B cell (primary cell): ENCODE measurements around the gene EIF3L.

Source experiments
- EZH2 ChIP-seq: IDR thresholded peaks from 2 replicates; pipeline ENCODE4 v1.6.1; 2012; ENCODE audit warnings: borderline replicate concordance, low read depth, mild to moderate bottlenecking, moderate library complexity, low read length; ENCODE audit not compliant: insufficient read depth, poor library complexity, severe bottlenecking
- TF ChIP-seq, protein P1 (sequence below): fragments of 200-600 bp; IDR thresholded peaks from one replicate; pipeline ENCODE4 v1.8.0; 2022; ENCODE audit warnings: antibody characterized with exemption, mild to moderate bottlenecking

DNA sequence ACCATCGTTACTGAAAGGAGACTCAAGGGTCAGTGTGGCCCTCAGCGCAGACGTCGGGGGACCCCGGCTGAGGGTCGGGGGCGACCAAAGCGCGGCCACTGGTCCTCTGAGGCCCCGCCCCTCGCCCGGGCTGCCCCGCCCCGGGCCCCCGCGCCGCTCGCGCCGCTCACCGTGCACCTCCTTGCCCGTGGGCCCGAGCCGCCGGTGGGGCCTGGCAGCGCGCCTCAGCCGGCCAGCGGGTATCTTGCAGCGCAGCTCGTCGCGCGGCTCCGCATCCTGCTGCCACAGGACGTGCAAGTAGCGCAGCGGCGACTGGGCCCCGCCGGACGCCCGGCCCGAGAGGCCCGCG is 5.5 kb upstream of the EIF3L start:
- TF ChIP-seq, protein P1, sequence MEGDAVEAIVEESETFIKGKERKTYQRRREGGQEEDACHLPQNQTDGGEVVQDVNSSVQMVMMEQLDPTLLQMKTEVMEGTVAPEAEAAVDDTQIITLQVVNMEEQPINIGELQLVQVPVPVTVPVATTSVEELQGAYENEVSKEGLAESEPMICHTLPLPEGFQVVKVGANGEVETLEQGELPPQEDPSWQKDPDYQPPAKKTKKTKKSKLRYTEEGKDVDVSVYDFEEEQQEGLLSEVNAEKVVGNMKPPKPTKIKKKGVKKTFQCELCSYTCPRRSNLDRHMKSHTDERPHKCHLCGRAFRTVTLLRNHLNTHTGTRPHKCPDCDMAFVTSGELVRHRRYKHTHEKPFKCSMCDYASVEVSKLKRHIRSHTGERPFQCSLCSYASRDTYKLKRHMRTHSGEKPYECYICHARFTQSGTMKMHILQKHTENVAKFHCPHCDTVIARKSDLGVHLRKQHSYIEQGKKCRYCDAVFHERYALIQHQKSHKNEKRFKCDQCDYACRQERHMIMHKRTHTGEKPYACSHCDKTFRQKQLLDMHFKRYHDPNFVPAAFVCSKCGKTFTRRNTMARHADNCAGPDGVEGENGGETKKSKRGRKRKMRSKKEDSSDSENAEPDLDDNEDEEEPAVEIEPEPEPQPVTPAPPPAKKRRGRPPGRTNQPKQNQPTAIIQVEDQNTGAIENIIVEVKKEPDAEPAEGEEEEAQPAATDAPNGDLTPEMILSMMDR, result no peak
- TF ChIP-seq EZH2, result no peak
